SK-N-MC (cell line): ENCODE results near the gene KCNMA1.

ENCODE experiments used
- EZH2 ChIP-seq: fragments of 200-600 bp; sonication (generic); IDR thresholded peaks from one replicate; pipeline ENCODE4 v1.6.1; 2017; ENCODE audit warnings: antibody characterized with exemption
- POLR2AphosphoS5 ChIP-seq: IDR thresholded peaks from 2 replicates; pipeline ENCODE4 v1.6.1; 2012; ENCODE audit warnings: mild to moderate bottlenecking, low read depth, low read length, borderline replicate concordance

DNA sequence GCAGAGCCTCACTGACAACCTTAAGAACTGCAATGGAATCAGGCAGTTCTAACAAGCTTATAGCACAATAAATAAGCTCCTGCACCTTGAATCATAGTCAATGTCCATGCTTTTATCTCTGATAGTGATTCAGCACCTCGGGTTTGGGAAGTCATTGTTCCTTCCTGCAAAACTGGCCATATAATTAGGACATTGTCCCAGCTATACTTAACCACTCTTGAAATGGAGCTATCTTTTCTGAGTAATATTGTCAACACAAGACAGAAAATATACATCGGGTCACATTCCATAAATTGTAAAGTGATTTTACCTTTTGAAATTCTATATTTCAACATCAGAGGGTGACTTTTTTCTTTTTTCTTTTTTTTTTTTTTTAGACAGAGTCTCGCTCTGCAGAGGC lies 682.8 kb downstream of the KCNMA1 start:
- no peak for TF ChIP-seq EZH2
- TF ChIP-seq POLR2AphosphoS5 = no peak
